IPS-15b (cell line): ENCODE results near the gene ESRRG.

ENCODE experiments used
- H3K27me3 ChIP-seq: one replicate; pipeline ENCODE4 v1.6.1; 2013; ENCODE audit warnings: low read length; ENCODE audit not compliant: control insufficient read depth, insufficient read depth
- H3K36me3 ChIP-seq: one replicate; pipeline ENCODE4 v1.6.1; 2013; ENCODE audit warnings: low read length; ENCODE audit not compliant: control insufficient read depth, insufficient read depth
- H3K4me1 ChIP-seq: one replicate; pipeline ENCODE4 v1.6.1; 2013; ENCODE audit warnings: mild to moderate bottlenecking, low read length; ENCODE audit not compliant: control insufficient read depth, insufficient read depth
- H3K4me3 ChIP-seq: one replicate; pipeline ENCODE4 v1.5.1; 2013; ENCODE audit warnings: low read depth, low read length
- H3K9ac ChIP-seq: one replicate; pipeline ENCODE4 v1.6.1; 2013; ENCODE audit warnings: low read depth, mild to moderate bottlenecking, low read length
- H3K9me3 ChIP-seq: one replicate; pipeline ENCODE4 v1.6.1; 2013; ENCODE audit warnings: mild to moderate bottlenecking, low read length; ENCODE audit not compliant: control insufficient read depth, insufficient read depth

The ESRRG gene

DNA sequence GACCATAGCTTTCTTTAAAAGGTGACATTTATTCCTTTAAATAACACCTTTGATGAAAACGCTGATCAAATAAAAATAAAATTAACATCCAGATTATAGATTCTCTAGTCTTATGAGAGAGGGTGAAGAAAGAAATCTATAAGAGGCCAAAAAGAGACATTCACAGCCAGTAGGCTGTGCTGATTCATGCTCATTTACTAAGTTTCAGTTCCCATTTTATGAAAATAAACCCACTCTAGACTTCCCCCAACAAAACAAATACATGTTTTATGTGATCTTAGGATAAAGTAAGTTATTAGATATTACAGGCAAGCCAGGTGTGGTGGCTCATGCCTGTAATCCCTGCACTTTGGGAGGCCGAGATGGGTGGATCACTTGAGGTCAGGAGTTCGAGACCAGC is 21.1 kb downstream of the ESRRG start:
- H3K36me3 ChIP-seq = no peaks in the 10 kb centered on the region
- H3K9me3 ChIP-seq = no peaks in the 10 kb centered on the region
- H3K27me3 ChIP-seq = no peaks in the 10 kb centered on the region
- no peaks in the 10 kb centered on the region for H3K4me1 ChIP-seq
- H3K9ac ChIP-seq = no peak overlapping the region
- no peak overlapping the region for H3K4me3 ChIP-seq

- Histone ChIP-seq H3K27me3 (no peaks in the 10 kb centered on the region), H3K9me3 (no peaks in the 10 kb centered on the region), H3K36me3 (no peaks in the 10 kb centered on the region), H3K4me1 (no peaks in the 10 kb centered on the region), H3K9ac (no peak overlapping the region), H3K4me3 (no peak overlapping the region)
These were observed 22.4 kb downstream of the ESRRG start for GRCh38 chr1:216700779-216701178.

GRCh38 chr1:216691710-216692109 is 31.5 kb downstream of the ESRRG start:
- Histone ChIP-seq H3K27me3 (no peaks in the 10 kb centered on the region), H3K36me3 (no peaks in the 10 kb centered on the region), H3K4me1 (peaks cover 10% of the 10 kb centered on the region), H3K4me3 (no peak overlapping the region), H3K9me3 (no peaks in the 10 kb centered on the region), H3K9ac (no peak overlapping the region)

DNA sequence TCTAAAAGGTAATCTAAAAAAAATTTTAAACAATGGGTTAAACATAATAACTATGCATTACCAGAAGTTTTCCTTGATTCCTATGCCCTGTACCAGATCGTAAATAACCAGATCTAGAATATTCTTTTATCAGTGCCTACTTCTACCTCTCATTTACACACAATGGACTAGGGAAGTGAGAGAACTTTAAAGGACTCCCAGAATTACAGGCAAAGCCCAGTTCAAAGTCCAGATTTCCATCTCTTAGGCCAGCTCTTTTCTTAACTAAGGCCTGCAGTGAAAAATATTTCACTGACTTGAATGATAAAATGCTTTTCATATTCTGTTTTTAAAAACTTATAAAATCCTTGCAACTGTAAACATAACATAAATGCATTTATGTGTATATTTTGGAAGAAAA is 32.6 kb downstream of the ESRRG start:
- H3K9ac ChIP-seq = no peak overlapping the region
- no peaks in the 10 kb centered on the region for H3K36me3 ChIP-seq
- H3K4me3 ChIP-seq = no peak overlapping the region
- H3K9me3 ChIP-seq = no peaks in the 10 kb centered on the region
- peaks cover 11% of the 10 kb centered on the region for H3K4me1 ChIP-seq
- H3K27me3 ChIP-seq = no peaks in the 10 kb centered on the region

DNA sequence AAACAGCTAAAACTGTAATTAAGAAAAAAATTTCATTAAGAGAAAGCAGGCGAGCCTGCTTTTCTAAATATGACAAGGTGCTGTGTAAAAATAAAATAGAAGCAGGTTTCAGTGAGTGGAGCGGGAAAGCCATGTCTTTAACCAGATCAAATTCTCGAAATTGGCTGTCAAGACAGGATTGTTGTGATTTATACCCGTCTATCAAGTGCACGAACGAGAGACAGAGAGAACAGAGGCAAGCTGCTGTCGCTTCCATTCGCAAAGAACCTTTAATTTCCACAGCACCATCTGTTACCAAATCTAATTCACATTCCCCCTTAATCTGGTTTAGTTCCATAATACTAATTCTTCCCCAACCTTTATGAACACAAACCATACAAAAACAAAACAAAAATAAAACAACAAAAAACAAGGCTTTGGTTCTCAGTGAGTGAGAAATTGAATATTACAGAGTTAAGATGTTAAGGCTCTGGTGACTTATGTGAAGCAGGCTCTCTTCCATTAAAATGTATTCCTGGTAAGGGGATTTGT is 35.0 kb downstream of the ESRRG start:
- Histone ChIP-seq H3K9ac (no peak overlapping the region), H3K9me3 (no peaks in the 10 kb centered on the region), H3K27me3 (no peaks in the 10 kb centered on the region), H3K36me3 (no peaks in the 10 kb centered on the region), H3K4me1 (peaks cover 11% of the 10 kb centered on the region), H3K4me3 (no peak overlapping the region)

- Histone ChIP-seq H3K36me3 (no peaks in the 10 kb centered on the region), H3K27me3 (no peaks in the 10 kb centered on the region), H3K4me1 (peaks cover 11% of the 10 kb centered on the region), H3K4me3 (no peak overlapping the region), H3K9me3 (no peaks in the 10 kb centered on the region), H3K9ac (no peak overlapping the region)
These were observed 36.1 kb downstream of the ESRRG start for GRCh38 chr1:216686860-216687766.

DNA sequence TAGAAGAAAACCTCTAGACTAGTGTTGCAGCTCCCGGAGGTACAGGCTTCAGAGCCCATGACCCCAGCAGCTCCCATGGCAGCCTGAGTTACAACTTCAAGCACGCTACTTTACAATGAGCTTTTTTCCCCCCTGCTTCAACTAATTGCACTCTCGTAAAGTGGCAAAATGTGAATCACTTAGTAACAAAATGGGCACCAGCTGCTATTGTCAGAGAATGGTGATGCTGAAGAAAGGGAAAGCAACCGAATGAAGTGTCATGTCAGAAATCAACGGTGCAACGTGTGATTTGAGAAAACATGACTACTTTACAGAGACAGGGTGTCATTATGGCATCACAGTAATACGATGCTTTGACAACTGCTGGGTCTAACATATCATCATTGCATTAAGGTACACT is 40.5 kb downstream of the ESRRG start:
- H3K4me1 ChIP-seq = peaks cover 11% of the 10 kb centered on the region
- H3K9me3 ChIP-seq = no peaks in the 10 kb centered on the region
- no peaks in the 10 kb centered on the region for H3K27me3 ChIP-seq
- H3K36me3 ChIP-seq = no peaks in the 10 kb centered on the region
- H3K4me3 ChIP-seq = no peak overlapping the region
- H3K9ac ChIP-seq = no peak overlapping the region

- H3K4me1 ChIP-seq = no peaks in the 10 kb centered on the region
- no peak overlapping the region for H3K4me3 ChIP-seq
- H3K27me3 ChIP-seq = no peaks in the 10 kb centered on the region
- no peaks in the 10 kb centered on the region for H3K9me3 ChIP-seq
- H3K36me3 ChIP-seq = no peaks in the 10 kb centered on the region
- H3K9ac ChIP-seq = no peak overlapping the region
These were observed 44.1 kb downstream of the ESRRG start for GRCh38 chr1:216679108-216679507.

GRCh38 chr1:216670118-216670883 is 52.9 kb downstream of the ESRRG start:
- H3K4me3 ChIP-seq = no peak overlapping the region
- no peaks in the 10 kb centered on the region for H3K4me1 ChIP-seq
- H3K36me3 ChIP-seq = no peaks in the 10 kb centered on the region
- H3K9me3 ChIP-seq = no peaks in the 10 kb centered on the region
- no peak overlapping the region for H3K9ac ChIP-seq
- no peaks in the 10 kb centered on the region for H3K27me3 ChIP-seq

DNA sequence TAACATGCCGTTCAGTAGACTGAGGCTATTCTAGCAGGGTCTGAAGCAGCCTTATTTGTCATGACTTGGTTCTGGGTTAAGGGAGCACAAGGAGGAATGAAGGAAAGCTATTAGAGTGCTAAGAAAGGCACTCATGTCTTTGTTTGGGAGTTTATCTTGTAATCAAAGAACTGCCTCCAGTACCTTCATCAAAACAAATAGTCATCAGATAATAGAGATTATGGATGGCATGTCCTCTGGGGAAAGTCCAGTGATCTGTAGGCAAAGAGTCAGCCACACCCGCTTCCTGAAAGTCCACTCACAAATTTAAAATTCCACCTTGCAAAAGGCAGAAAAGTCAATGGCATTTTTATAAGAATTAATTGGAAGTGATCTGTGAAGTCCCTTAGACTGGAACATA is 56.8 kb downstream of the ESRRG start:
- H3K4me1 ChIP-seq = no peaks in the 10 kb centered on the region
- no peaks in the 10 kb centered on the region for H3K9me3 ChIP-seq
- H3K36me3 ChIP-seq = no peaks in the 10 kb centered on the region
- H3K27me3 ChIP-seq = no peaks in the 10 kb centered on the region
- no peak overlapping the region for H3K9ac ChIP-seq
- H3K4me3 ChIP-seq = no peak overlapping the region

DNA sequence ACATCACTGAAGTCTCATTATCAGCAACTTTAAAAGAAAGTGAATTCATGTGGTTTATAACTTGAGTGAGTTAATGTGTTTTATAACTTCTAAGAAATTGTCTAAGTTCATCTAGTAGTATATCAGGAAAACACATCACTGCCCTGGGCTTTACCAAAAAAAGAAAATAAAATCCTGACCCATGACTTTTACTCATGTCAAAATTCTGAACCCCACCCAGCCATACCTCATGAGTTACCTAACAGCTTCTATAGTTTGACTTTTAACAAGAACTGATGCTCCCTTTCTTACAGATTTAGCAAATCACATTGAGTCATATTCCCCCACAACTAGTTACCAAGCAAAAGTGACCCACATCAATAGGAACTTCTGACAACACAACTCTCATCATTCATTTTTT is 57.4 kb downstream of the ESRRG start:
- no peaks in the 10 kb centered on the region for H3K9me3 ChIP-seq
- no peak overlapping the region for H3K9ac ChIP-seq
- H3K4me3 ChIP-seq = no peak overlapping the region
- H3K36me3 ChIP-seq = no peaks in the 10 kb centered on the region
- no peaks in the 10 kb centered on the region for H3K4me1 ChIP-seq
- no peaks in the 10 kb centered on the region for H3K27me3 ChIP-seq

- no peaks in the 10 kb centered on the region for H3K27me3 ChIP-seq
- no peaks in the 10 kb centered on the region for H3K4me1 ChIP-seq
- H3K9ac ChIP-seq = no peak overlapping the region
- no peaks in the 10 kb centered on the region for H3K36me3 ChIP-seq
- H3K9me3 ChIP-seq = no peaks in the 10 kb centered on the region
- no peak overlapping the region for H3K4me3 ChIP-seq
These were observed 57.8 kb downstream of the ESRRG start for GRCh38 chr1:216665406-216665805.
